ENCODE data around the gene TAAR1. TPM values are rescaled to one million over a fixed set of nuclear protein-coding genes. Genes with fewer than 3 reads are reported as not detected.
"Not testable (repeated sequence)": the region's sequence is repeated elsewhere in the genome, so short reads cannot be mapped to it uniquely, and the experiment has no call there.

The TAAR1 gene
- total RNA-seq, 1 donor from 2014 or later = not detected

GRCh38 chr6:132664309-132665034, 5.5 kb upstream of the TAAR1 start:
- no peak for DNase-seq (ENCODE audit: low spot score)
- intact Hi-C loops (cut with DNase I) = no loop called here

DNA sequence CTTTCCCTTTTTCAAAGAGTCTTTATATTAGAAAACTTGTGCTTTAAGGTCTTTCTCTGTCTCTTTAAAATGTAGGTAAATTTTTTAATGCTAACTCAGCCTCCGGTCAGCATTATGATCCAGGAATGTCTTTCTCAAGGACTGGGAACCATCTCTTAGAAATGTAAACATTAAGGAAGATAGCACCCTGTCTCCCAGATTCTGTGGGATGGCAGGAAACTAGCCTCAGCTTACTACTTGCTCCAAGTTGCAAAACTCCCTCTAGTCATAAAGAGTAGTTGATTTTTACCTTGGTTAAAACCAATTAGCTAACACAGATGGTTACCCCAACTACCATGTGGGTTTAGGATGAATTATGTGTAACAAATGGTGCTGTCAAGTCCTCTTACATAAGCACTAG, 4.7 kb upstream of the TAAR1 start:
- DNase-seq (ENCODE audit: low spot score) = no peak

DNA sequence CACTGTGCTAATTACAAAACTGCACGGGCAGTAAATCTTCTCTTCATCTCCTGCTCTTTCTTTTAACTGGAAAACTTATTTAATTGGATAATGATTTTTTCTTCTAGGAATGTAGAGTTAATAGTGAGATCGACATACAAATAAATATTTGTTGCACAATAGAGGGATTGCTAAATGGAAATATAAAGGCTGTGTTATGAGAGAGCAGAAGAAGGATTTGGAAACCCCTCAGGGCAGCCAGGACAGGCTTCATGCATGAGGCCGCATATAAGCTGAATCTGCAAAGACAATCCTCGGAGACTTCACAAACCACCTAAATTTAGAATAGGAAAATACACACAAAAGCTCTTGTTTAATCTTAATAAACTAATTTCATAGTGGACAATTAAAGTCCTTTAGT, 2.9 kb upstream of the TAAR1 start:
- intact Hi-C loops (cut with DNase I) = no loop called here
- DNase-seq (ENCODE audit: low spot score) = no peak

More for the DNA sequence above, 4.7 kb upstream of the TAAR1 start:
- intact Hi-C loops (cut with DNase I) = no loop called here

DNA sequence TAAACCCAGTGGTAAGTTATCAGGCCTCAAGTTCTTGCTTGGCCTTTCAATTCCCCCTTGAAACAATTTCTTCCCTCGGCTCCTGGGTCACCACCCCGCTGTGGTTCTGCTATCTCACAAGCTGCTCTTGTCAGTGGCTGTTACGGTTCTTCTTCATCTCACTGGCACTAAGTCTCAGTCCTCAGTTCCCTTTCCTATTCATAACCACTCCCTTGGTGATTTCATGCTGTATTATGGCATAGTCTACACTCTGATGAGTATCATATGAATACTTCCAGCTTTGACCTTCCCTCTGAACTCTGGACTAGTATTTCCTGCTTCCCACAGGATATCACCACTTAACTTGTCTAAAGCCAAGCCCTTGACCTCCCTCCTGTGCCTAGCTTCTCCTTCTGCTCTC, 7.9 kb downstream of the TAAR1 start:
- intact Hi-C loops (cut with DNase I) = no loop called here
- DNase-seq (ENCODE audit: low spot score) = no peak

DNA sequence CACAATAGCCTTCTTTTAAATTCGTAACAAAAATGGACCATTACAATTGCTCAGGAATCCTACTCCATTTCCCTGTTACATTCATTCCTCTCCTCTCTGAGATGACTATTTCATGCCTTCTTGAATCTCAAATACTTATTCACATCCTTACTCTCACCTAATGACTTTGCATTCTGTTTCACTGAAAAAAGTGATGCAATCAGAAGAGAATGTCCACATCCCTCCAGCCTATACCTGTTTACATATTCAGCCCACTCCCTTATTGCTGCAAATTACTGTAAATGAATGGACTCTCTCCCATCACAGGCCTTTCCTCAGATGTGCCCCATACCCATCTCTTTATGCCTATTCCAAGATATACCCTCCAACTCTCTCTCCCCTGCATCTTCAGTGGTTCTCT, 8.6 kb downstream of the TAAR1 start:
- intact Hi-C loops (cut with DNase I) = no loop called here
- no peak for DNase-seq (ENCODE audit: low spot score)

- DNase-seq (ENCODE audit: low spot score) = no peak
- intact Hi-C loops (cut with DNase I) = no loop called here
Measured at GRCh38 chr6:132648828-132649227, 10.2 kb downstream of the TAAR1 start.

- intact Hi-C loops (cut with DNase I) = no loop called here
- DNase-seq (ENCODE audit: low spot score) = no peak
Measured at GRCh38 chr6:132648356-132648755, 10.6 kb downstream of the TAAR1 start.

- intact Hi-C loops (cut with DNase I) = no loop called here
- DNase-seq (ENCODE audit: low spot score) = no peak
Measured at GRCh38 chr6:132643547-132643946, 15.4 kb downstream of the TAAR1 start.

GRCh38 chr6:132637135-132637534, 21.8 kb downstream of the TAAR1 start:
- intact Hi-C loops (cut with DNase I); DNase-seq (ENCODE audit: low spot score): not testable (repeated sequence)

DNA sequence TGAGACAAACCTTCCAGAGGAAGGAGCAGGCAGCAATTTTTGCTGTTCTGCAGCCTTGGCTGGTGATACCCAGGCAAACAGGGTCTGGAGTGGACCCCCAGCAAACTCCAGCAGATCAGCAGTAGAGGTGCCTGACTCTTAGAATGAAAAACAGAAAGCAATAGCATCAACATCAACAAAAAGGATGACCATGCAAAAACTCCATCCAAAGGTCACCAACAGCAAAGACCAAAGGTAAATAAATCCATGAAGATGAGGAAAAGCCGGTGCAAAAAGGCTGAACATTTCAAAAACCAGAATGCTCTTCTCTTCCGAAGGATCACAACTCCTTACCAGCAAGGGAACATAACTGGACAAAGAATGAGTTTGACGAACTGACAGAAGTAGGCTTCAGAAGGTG, 23.1 kb downstream of the TAAR1 start:
- intact Hi-C loops (cut with DNase I); DNase-seq (ENCODE audit: low spot score): not testable (repeated sequence)

- intact Hi-C loops (cut with DNase I); DNase-seq (ENCODE audit: low spot score): not testable (repeated sequence)
Measured at GRCh38 chr6:132635288-132635687, 23.7 kb downstream of the TAAR1 start.

GRCh38 chr6:132634796-132635195, 24.2 kb downstream of the TAAR1 start:
- no peak for DNase-seq (ENCODE audit: low spot score)
- intact Hi-C loops (cut with DNase I) = no loop called here

DNA sequence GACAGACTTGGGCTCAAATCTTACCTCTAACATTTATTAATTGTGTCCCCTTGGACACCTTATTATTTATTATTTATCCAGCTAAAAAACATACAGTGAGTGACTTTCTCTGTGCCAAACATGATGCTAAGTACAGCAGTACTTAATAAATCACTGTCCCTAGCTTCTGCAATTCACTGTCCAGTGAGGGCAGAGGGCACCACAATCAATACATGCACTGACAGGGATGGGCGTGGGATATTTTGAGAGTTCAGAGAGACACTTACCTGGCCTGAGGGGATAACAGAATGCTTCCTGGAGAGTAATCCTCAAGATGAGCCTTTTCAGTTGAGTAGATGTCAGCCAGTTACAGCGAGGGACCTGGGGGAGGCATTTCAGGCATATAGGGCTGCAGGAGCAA, 25.6 kb downstream of the TAAR1 start:
- DNase-seq (ENCODE audit: low spot score) = no peak
- intact Hi-C loops (cut with DNase I) = no loop called here

GRCh38 chr6:132624175-132624574, 34.8 kb downstream of the TAAR1 start, which contains the start of gene TAAR2:
Gene TAAR2, minus strand, starts transcription at chr6:132624275. Its CDS starts 0 bp downstream, at chr6:132624275.
- no peak for DNase-seq (ENCODE audit: low spot score)
- intact Hi-C loops (cut with DNase I) = no loop called here

GRCh38 chr6:132623106-132623845, 35.7 kb downstream of the TAAR1 start:
- intact Hi-C loops (cut with DNase I) = no loop called here

DNA sequence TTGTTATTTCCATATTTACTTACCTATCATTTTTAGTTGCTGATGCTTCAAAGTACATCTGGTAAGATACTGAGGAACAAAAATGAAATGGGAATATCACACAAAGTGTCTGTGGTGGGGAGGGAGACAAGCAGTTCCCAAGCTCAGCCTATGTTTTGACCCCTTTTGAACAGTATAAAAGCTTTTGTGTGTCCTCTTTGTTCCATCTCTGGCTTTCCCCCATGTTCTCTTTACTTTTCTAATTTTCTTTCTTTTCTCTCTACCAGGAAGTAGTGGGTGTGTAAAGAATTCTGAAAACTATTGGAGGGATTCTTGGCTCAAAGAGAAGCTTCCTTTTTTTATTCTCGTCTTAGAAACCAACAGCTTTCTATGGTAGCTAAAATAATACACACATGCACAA, 42.3 kb downstream of the TAAR1 start:
- intact Hi-C loops (cut with DNase I) = no loop called here
- DNase-seq (ENCODE audit: low spot score) = no peak

More at GRCh38 chr6:132623106-132623845, 35.7 kb downstream of the TAAR1 start:
- no peak for DNase-seq (ENCODE audit: low spot score)

- intact Hi-C loops (cut with DNase I) = no loop called here
- no peak for DNase-seq (ENCODE audit: low spot score)
Measured at GRCh38 chr6:132614554-132614953, 44.4 kb downstream of the TAAR1 start.

- intact Hi-C loops (cut with DNase I) = no loop called here
- DNase-seq (ENCODE audit: low spot score) = no peak
Measured at GRCh38 chr6:132612449-132613108, 46.4 kb downstream of the TAAR1 start.

DNA sequence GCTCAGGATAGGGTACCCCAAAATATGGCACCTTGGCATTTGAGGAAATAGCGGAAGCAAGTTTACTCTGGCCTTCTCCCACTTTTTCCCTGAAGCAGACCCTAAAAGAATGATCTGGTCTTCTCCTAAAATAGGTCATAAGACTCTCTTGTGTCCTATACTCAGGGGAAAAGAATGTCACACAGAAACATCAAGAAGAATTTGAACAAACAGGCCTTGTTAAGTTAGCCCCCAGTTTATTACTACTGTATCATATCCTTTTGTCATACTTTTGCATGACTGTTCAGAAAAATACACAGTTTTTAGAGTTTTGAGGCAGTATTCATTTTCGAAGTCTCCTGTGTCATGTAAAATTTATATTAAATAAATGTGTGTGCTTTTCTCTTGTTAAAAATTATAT, 47.4 kb downstream of the TAAR1 start:
- DNase-seq (ENCODE audit: low spot score) = no peak
- intact Hi-C loops (cut with DNase I) = no loop called here

DNA sequence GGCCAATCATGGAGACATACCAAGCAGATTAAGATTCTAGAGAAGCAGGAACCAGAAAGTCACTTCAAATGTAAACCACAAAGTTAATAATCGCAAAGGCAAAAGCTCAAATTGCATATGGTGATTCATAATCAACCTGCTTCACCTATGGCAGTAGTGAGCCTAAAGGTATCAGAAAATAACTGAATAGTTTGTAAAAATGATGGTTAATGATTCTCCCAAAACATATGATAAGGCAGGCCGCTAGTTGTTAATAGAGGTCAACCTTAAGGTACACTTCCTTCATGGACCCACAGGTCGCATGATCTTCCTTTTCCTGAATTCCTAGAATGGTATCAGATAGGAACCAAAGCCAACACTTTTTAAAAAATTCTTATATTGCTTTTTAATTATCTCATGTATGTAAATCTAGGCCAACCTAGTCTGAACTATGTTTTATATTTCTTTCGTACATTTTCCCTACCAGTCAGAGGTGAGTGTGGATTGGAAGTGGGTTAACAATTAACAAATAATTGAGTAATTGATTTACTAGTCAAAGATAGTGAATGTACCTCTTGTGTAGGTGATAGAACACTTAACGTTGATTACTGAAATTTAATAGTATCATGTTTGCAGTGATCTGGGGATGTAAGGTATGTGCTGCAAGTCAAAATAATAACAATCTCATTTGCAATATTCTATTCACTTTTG, 51.3 kb downstream of the TAAR1 start:
- intact Hi-C loops (cut with DNase I) = no loop called here
- DNase-seq (ENCODE audit: low spot score) = no peak
